Testis (tissue), 3 donors: ENCODE data around the gene SERHL2. TPM values are rescaled to one million over a fixed set of nuclear protein-coding genes. Genes with fewer than 3 reads are reported as not detected.
A peak's percentile ranks its signal among the peaks of the same experiment; 100 is the strongest.

Experiments
- DNase-seq: peaks from one replicate; pipeline ENCODE4 v3.0.0-alpha.2; 2019
- H3K27ac ChIP-seq, 2 donors: fragments of 200-600 bp; sonication (generic); one replicate each; pipeline ENCODE4 v1.5.1; 2019
- H3K27me3 ChIP-seq: fragments of 200-600 bp; sonication (generic); one replicate; pipeline ENCODE4 v1.5.1; 2019
- H3K36me3 ChIP-seq: fragments of 200-600 bp; sonication (generic); one replicate; pipeline ENCODE4 v1.5.1; 2017; ENCODE audit warnings: low read depth; ENCODE audit errors: missing control alignments
- H3K4me1 ChIP-seq: fragments of 200-600 bp; sonication (generic); one replicate; pipeline ENCODE4 v1.5.1; 2019
- H3K4me3 ChIP-seq, 2 donors: fragments of 200-600 bp; sonication (generic); one replicate each; pipeline ENCODE4 v1.5.1; 2017 to 2019
- H3K9me3 ChIP-seq: fragments of 200-600 bp; sonication (generic); one replicate; pipeline ENCODE4 v1.5.1; 2017
- CTCF ChIP-seq, 3 experiments: fragments of 450-650 bp in 2 of 3; fragments of 200-600 bp in 1 of 3; sonication (generic) in 1 of 3; IDR thresholded peaks; one replicate each; pipeline ENCODE4 v1.5.1; 2016 to 2019; ENCODE audit warnings: antibody characterized with exemption in 3 of 3, mild to moderate bottlenecking in 2 of 3, moderate library complexity in 1 of 3
- POLR2A ChIP-seq: fragments of 450-650 bp; IDR thresholded peaks from one replicate; pipeline ENCODE4 v1.6.1; 2017; ENCODE audit warnings: antibody characterized with exemption, mild to moderate bottlenecking, moderate library complexity
- WGBS, 2 donors: methylation state at CpG; one replicate each; pipeline ENCODE4 v1.1.5; 2018; 5-methylcytosine and 5-hydroxymethylcytosine counted together
- intact Hi-C: fragments of 100-400 bp; cut with DNase I; formaldehyde crosslinking; loops from one replicate; pipeline ENCODE4 v1.15.1; 2023; ENCODE audit warnings: low total_unique reads
- polyA plus RNA-seq: library from polyadenylated mRNA; stranded (reverse); fragments of 350-450 nt; fragmentation: Illumina TruSeq; extraction: RNeasy Lipid Tissue Mini Kit (QIAGEN cat#74804); gene quantifications from one replicate; pipeline ENCODE4 v1.2.3, GENCODE V29; 2014; ENCODE audit warnings: low read depth, low replicate concordance; ENCODE audit not compliant: insufficient read depth
- total RNA-seq, 2 donors: library from RNA; depleted of rRNA; stranded (reverse); fragments of >200 nt; gene quantifications; one replicate each; pipeline ENCODE4 v1.2.3, GENCODE V29; 2016

Gene SERHL2
- total and polyA plus RNA-seq, 3 donors from 2014 or later = 6.9 to 11.3 (median 8.8) TPM

GRCh38 chr22:42610186-42610585 lies 56.4 kb downstream of the SERHL2 start:
- intact Hi-C loops = no loop called here
- DNase-seq = no peak
- 37 to 59% methylated on average over 4 to 5 of the region's 5 CpGs for WGBS, 2 donors
- H3K4me3 ChIP-seq = no peak overlapping the region
- no peak overlapping the region for H3K27ac ChIP-seq
- H3K9me3 ChIP-seq = no peaks in the 10 kb centered on the region
- no peaks in the 10 kb centered on the region for H3K27me3 ChIP-seq
- no peaks in the 10 kb centered on the region for H3K36me3 ChIP-seq
- peaks cover 46% of the 10 kb centered on the region for H3K4me1 ChIP-seq
- TF ChIP-seq CTCF (IDR thresholded peaks at IDR 0.05) (no peak), POLR2A (no peak)

- no peak overlapping the region for H3K27ac ChIP-seq
- TF ChIP-seq POLR2A (no peak), CTCF (IDR thresholded peaks at IDR 0.05) (no peak)
- H3K9me3 ChIP-seq = no peaks in the 10 kb centered on the region
- H3K27me3 ChIP-seq = no peaks in the 10 kb centered on the region
- no peaks in the 10 kb centered on the region for H3K36me3 ChIP-seq
- DNase-seq = no peak
- intact Hi-C loops = no loop called here
- no peak overlapping the region for H3K4me3 ChIP-seq
- peaks cover 53% of the 10 kb centered on the region for H3K4me1 ChIP-seq
- 46 to 59% methylated on average over 1 of the region's 1 CpG for WGBS, 2 donors
These were observed 57.3 kb downstream of the SERHL2 start for GRCh38 chr22:42611051-42611450.

GRCh38 chr22:42612336-42612735 lies 58.6 kb downstream of the SERHL2 start:
- intact Hi-C loops = no loop called here
- Histone ChIP-seq H3K9me3 (no peaks in the 10 kb centered on the region), H3K4me3 (no peak overlapping the region), H3K27me3 (no peaks in the 10 kb centered on the region), H3K36me3 (no peaks in the 10 kb centered on the region), H3K4me1 (peaks cover 53% of the 10 kb centered on the region), H3K27ac (no peak overlapping the region)
- no peak for DNase-seq
- 55 to 59% methylated on average over 11 of the region's 11 CpGs for WGBS, 2 donors
- no peak for TF ChIP-seq CTCF (IDR thresholded peaks at IDR 0.05)

GRCh38 chr22:42613872-42614301 lies 60.1 kb downstream of the SERHL2 start:
- WGBS, 2 donors = 0 to 1% methylated on average over 10 of the region's 10 CpGs
- Histone ChIP-seq H3K36me3 (no peaks in the 10 kb centered on the region), H3K4me1 (peaks cover 45% of the 10 kb centered on the region), H3K4me3 (peak overlapping the region; percentile 75 to 95), H3K27me3 (no peaks in the 10 kb centered on the region), H3K9me3 (no peaks in the 10 kb centered on the region), H3K27ac (peak overlapping the region; percentile 92 to 95)
- intact Hi-C loops = no loop called here
- DNase-seq = no peak
- TF ChIP-seq CTCF (IDR thresholded peaks at IDR 0.05) (no peak), POLR2A (no peak)

GRCh38 chr22:42614312-42615091 lies 60.7 kb downstream of the SERHL2 start, which contains the start of gene POLDIP3:
POLDIP3 (minus strand) TSS chr22:42614883; CDS start chr22:42614857, 26 bp downstream.
- H3K4me1 ChIP-seq = peaks cover 39% of the 10 kb centered on the region
- intact Hi-C loops = no loop called here
- peak within 1 kb of the TSS; percentile 92 to 95 for H3K27ac ChIP-seq
- H3K4me3 ChIP-seq = peak within 1 kb of the TSS; percentile 75 to 95
- peak; percentile 100 for DNase-seq
- H3K27me3 ChIP-seq = no peaks in the 10 kb centered on the region
- TF ChIP-seq CTCF (IDR thresholded peaks at IDR 0.05) = peak in 2 of 3 experiments; percentile 35 to 52
- peak; percentile 57 for TF ChIP-seq POLR2A
- 0 to 1% methylated on average over 33 to 73 of the region's 85 CpGs for WGBS, 2 donors
- H3K36me3 ChIP-seq = no peaks in the 10 kb centered on the region
- H3K9me3 ChIP-seq = no peaks in the 10 kb centered on the region
